ENCODE results near the gene HSD17B14. TPM values are rescaled to one million over a fixed set of nuclear protein-coding genes. Genes with fewer than 3 reads are reported as not detected.

HSD17B14 gene
- total RNA-seq, 2 experiments from 2014 or later: 0.93 to 1.3 TPM

GRCh38 chr19:48867123-48867745 lies 30.9 kb upstream of the HSD17B14 start:
- ATAC-seq (ENCODE audit: poor library complexity) (no peak), DNase-seq (peak in 1 of 14 experiments; percentile 20)
- Mint-ChIP-seq H3K36me3 (ENCODE audit: low read depth) (peaks cover 3% of the 10 kb centered on the region), H3K27me3 (no peaks in the 10 kb centered on the region), H3K9me3 (no peaks in the 10 kb centered on the region), H3K4me3 (no peak overlapping the region), H3K4me1 (ENCODE audit: low read depth) (peaks cover 4% of the 10 kb centered on the region), H3K27ac (no peak overlapping the region)
- no peaks in the 10 kb centered on the region for H3K9me3 ChIP-seq (ENCODE audit: control insufficient read depth in 1 of 2, insufficient read depth in 1 of 2, low read length in 2 of 2)
- H3K4me1 ChIP-seq (ENCODE audit: insufficient read depth, low read length): peaks cover 4% of the 10 kb centered on the region
- ChIA-PET CTCF (no interaction called here), POLR2A (no interaction called here)
- H3K27ac ChIP-seq (ENCODE audit: low read depth in 1 of 2, low read length in 2 of 2): no peak overlapping the region
- peaks cover 0 to 2% of the 10 kb centered on the region in 2 experiments for H3K27me3 ChIP-seq (ENCODE audit: control insufficient read depth in 1 of 2, insufficient read depth in 2 of 2, low read length in 2 of 2)
- H3K4me3 ChIP-seq (ENCODE audit: low read length): no peak overlapping the region
- TF ChIP-seq CTCF (IDR thresholded peaks at IDR 0.05): no peak
- no peaks in the 10 kb centered on the region for H3K36me3 ChIP-seq (ENCODE audit: insufficient read depth, low read length)
- intact Hi-C loops (cut with DNase I, micrococcal nuclease): no loop called here

- Histone ChIP-seq H3K9me3 (ENCODE audit: control insufficient read depth in 1 of 2, insufficient read depth in 1 of 2, low read length in 2 of 2) (no peaks in the 10 kb centered on the region), H3K27me3 (ENCODE audit: control insufficient read depth in 1 of 2, insufficient read depth in 2 of 2, low read length in 2 of 2) (peaks cover 0 to 2% of the 10 kb centered on the region in 2 experiments), H3K4me3 (ENCODE audit: low read length) (no peak overlapping the region), H3K36me3 (ENCODE audit: insufficient read depth, low read length) (no peaks in the 10 kb centered on the region), H3K4me1 (ENCODE audit: insufficient read depth, low read length) (no peaks in the 10 kb centered on the region), H3K27ac (ENCODE audit: low read depth in 1 of 2, low read length in 2 of 2) (no peak overlapping the region)
- Mint-ChIP-seq H3K36me3 (ENCODE audit: low read depth) (no peaks in the 10 kb centered on the region), H3K9me3 (no peaks in the 10 kb centered on the region), H3K27me3 (no peaks in the 10 kb centered on the region), H3K4me1 (ENCODE audit: low read depth) (no peaks in the 10 kb centered on the region), H3K27ac (no peak overlapping the region), H3K4me3 (no peak overlapping the region)
- ChIA-PET CTCF (no interaction called here), POLR2A (no interaction called here)
- no peak for ATAC-seq (ENCODE audit: poor library complexity)
- intact Hi-C loops (cut with DNase I, micrococcal nuclease): no loop called here
- DNase-seq: peak in 1 of 14 experiments; percentile 8
- no peak for TF ChIP-seq CTCF (IDR thresholded peaks at IDR 0.05)
Measured at GRCh38 chr19:48866692-48867091, 30.4 kb upstream of the HSD17B14 start.

GRCh38 chr19:48862827-48863226 lies 26.5 kb upstream of the HSD17B14 start:
- H3K36me3 ChIP-seq (ENCODE audit: insufficient read depth, low read length): no peaks in the 10 kb centered on the region
- no peaks in the 10 kb centered on the region for H3K9me3 Mint-ChIP-seq
- H3K4me1 ChIP-seq (ENCODE audit: insufficient read depth, low read length): peaks cover 20% of the 10 kb centered on the region
- intact Hi-C loops (cut with DNase I, micrococcal nuclease): no loop called here
- H3K4me1 Mint-ChIP-seq (ENCODE audit: low read depth): peaks cover 5% of the 10 kb centered on the region
- H3K36me3 Mint-ChIP-seq (ENCODE audit: low read depth): no peaks in the 10 kb centered on the region
- TF ChIP-seq CTCF (IDR thresholded peaks at IDR 0.05): no peak
- H3K27me3 ChIP-seq (ENCODE audit: control insufficient read depth in 1 of 2, insufficient read depth in 2 of 2, low read length in 2 of 2): peaks cover 0 to 2% of the 10 kb centered on the region in 2 experiments
- no peaks in the 10 kb centered on the region for H3K9me3 ChIP-seq (ENCODE audit: control insufficient read depth in 1 of 2, insufficient read depth in 1 of 2, low read length in 2 of 2)
- no peak overlapping the region for H3K4me3 ChIP-seq (ENCODE audit: low read length)
- ChIA-PET CTCF (interaction anchor here (1.1 kb wide), 1 partner anchor 108 kb away, joined by 3 read pairs; no protein-coding TSS in a partner anchor), POLR2A (no interaction called here)
- H3K27ac Mint-ChIP-seq: no peak overlapping the region
- H3K4me3 Mint-ChIP-seq: no peak overlapping the region
- H3K27ac ChIP-seq (ENCODE audit: low read depth in 1 of 2, low read length in 2 of 2): no peak overlapping the region
- no peaks in the 10 kb centered on the region for H3K27me3 Mint-ChIP-seq
- ATAC-seq (ENCODE audit: poor library complexity) (no peak), DNase-seq (no peak)

All from CD4-positive, alpha-beta T cell (primary cell).